WTC11 (cell line): Measurements from ENCODE around the gene XAGE3. TPM values are rescaled to one million over a fixed set of nuclear protein-coding genes. Genes with fewer than 3 reads are reported as not detected.
"Not testable (repeated sequence)": the region's sequence is repeated elsewhere in the genome, so short reads cannot be mapped to it uniquely, and the experiment has no call there.

Experiments
- ATAC-seq: fragments of 200-7000 bp; cut with Tn5 transposase; 2 replicates; pipeline ENCODE4 v1.10.0; 2021; ENCODE audit warnings: mild to moderate bottlenecking, moderate library complexity
- CTCF ChIA-PET: fragments of 300-600 bp; sonication (Branson Sonifier 250); formaldehyde crosslinking; loops from one replicate; lab custom pipeline; 2021; ENCODE audit warnings: antibody characterized with exemption; lab: Charles Lee
- POLR2A ChIA-PET: fragments of 350-600 bp; sonication (Branson Sonifier 250); formaldehyde crosslinking; loops from one replicate; lab custom pipeline; 2021; ENCODE audit warnings: antibody characterized with exemption; lab: Charles Lee
- DNase-seq: peaks from one replicate; pipeline ENCODE4 v3.0.0; 2021; ENCODE audit warnings: low spot score
- H3K27ac Mint-ChIP-seq: 2 replicates; pipeline ENCODE4 v1.8.0; 2021; ENCODE audit warnings: mixed read lengths
- H3K27me3 Mint-ChIP-seq: 2 replicates; pipeline ENCODE4 v1.8.0; 2021; ENCODE audit warnings: low read depth, mild to moderate bottlenecking, moderate library complexity, mixed read lengths
- H3K36me3 Mint-ChIP-seq: 2 replicates; pipeline ENCODE4 v1.8.0; 2021; ENCODE audit warnings: mixed read lengths
- H3K4me1 Mint-ChIP-seq: 2 replicates; pipeline ENCODE4 v1.8.0; 2022; ENCODE audit warnings: mixed read lengths
- H3K4me3 Mint-ChIP-seq: 2 replicates; pipeline ENCODE4 v1.8.0; 2021; ENCODE audit warnings: mild to moderate bottlenecking, moderate library complexity, mixed read lengths
- H3K9me3 Mint-ChIP-seq: 2 replicates; pipeline ENCODE4 v1.8.0; 2021; ENCODE audit warnings: mixed read lengths
- ARID4B ChIP-seq: sonication (generic); formaldehyde crosslinking; IDR thresholded peaks from 2 replicates; pipeline ENCODE4 v1.8.0; 2023; ENCODE audit warnings: missing genetic modification reagents, mild to moderate bottlenecking, borderline replicate concordance
- ATF6 ChIP-seq: sonication (generic); formaldehyde crosslinking; IDR thresholded peaks from 2 replicates; pipeline ENCODE4 v1.8.1; 2023; ENCODE audit warnings: mild to moderate bottlenecking, missing genetic modification reagents
- E2F5 ChIP-seq: sonication (generic); formaldehyde crosslinking; IDR thresholded peaks from 2 replicates; pipeline ENCODE4 v1.8.1; 2022; ENCODE audit warnings: mild to moderate bottlenecking, moderate library complexity, missing genetic modification reagents
- FOXJ3 ChIP-seq: sonication (generic); formaldehyde crosslinking; IDR thresholded peaks from 2 replicates; pipeline ENCODE4 v1.9.0; 2021; ENCODE audit warnings: missing genetic modification reagents, mild to moderate bottlenecking, borderline replicate concordance
- GABPB1 ChIP-seq: sonication (generic); formaldehyde crosslinking; IDR thresholded peaks from 2 replicates; pipeline ENCODE4 v1.8.1; 2023; ENCODE audit warnings: mild to moderate bottlenecking, missing genetic modification reagents
- IRF1 ChIP-seq: sonication (generic); formaldehyde crosslinking; IDR thresholded peaks from 2 replicates; pipeline ENCODE4 v1.8.0; 2023; ENCODE audit warnings: missing genetic modification reagents
- JUN ChIP-seq: sonication (generic); formaldehyde crosslinking; IDR thresholded peaks from 2 replicates; pipeline ENCODE4 v1.8.0; 2023; ENCODE audit warnings: mild to moderate bottlenecking, missing genetic modification reagents
- MYBL2 ChIP-seq: sonication (generic); formaldehyde crosslinking; IDR thresholded peaks from 2 replicates; pipeline ENCODE4 v1.8.1; 2023; ENCODE audit warnings: mild to moderate bottlenecking, moderate library complexity, missing genetic modification reagents
- NFE2L1 ChIP-seq: sonication (generic); formaldehyde crosslinking; IDR thresholded peaks from 2 replicates; pipeline ENCODE4 v1.8.1; 2023; ENCODE audit warnings: missing genetic modification reagents
- NR2C2 ChIP-seq: sonication (generic); formaldehyde crosslinking; IDR thresholded peaks from 2 replicates; pipeline ENCODE4 v1.8.0; 2022; ENCODE audit warnings: mild to moderate bottlenecking, missing genetic modification reagents
- NR3C1 ChIP-seq: sonication (generic); formaldehyde crosslinking; conservative IDR thresholded peaks from 2 replicates; pipeline ENCODE4 v1.8.1; 2023; ENCODE audit warnings: low read depth, mild to moderate bottlenecking, missing genetic modification reagents
- RORB ChIP-seq: fragments of 250-450 bp; sonication (Bioruptor Pico); IDR thresholded peaks from 2 replicates; pipeline ENCODE4 v1.9.0; 2021; ENCODE audit warnings: mild to moderate bottlenecking
- SMAD3 ChIP-seq: sonication (generic); formaldehyde crosslinking; IDR thresholded peaks from 2 replicates; pipeline ENCODE4 v1.8.0; 2022; ENCODE audit warnings: missing genetic modification reagents, mild to moderate bottlenecking, borderline replicate concordance
- SP1 ChIP-seq: sonication (generic); formaldehyde crosslinking; conservative IDR thresholded peaks from 2 replicates; pipeline ENCODE4 v1.8.1; 2022; ENCODE audit warnings: missing genetic modification reagents
- TCF7 ChIP-seq: sonication (generic); formaldehyde crosslinking; IDR thresholded peaks from 2 replicates; pipeline ENCODE4 v1.8.0; 2022; ENCODE audit warnings: mild to moderate bottlenecking, low read depth, missing genetic modification reagents, moderate library complexity
- TP53 ChIP-seq: sonication (generic); formaldehyde crosslinking; IDR thresholded peaks from 2 replicates; pipeline ENCODE4 v1.8.1; 2023; ENCODE audit warnings: mild to moderate bottlenecking, missing genetic modification reagents
- ZNF138 ChIP-seq: sonication (generic); formaldehyde crosslinking; conservative IDR thresholded peaks from 2 replicates; pipeline ENCODE4 v1.8.1; 2022; ENCODE audit warnings: mild to moderate bottlenecking, moderate library complexity, missing genetic modification reagents
- ZNF232 ChIP-seq: sonication (generic); formaldehyde crosslinking; IDR thresholded peaks from 2 replicates; pipeline ENCODE4 v1.8.0; 2022; ENCODE audit warnings: mild to moderate bottlenecking, missing genetic modification reagents
- ZNF423 ChIP-seq: fragments of 250-450 bp; sonication (Bioruptor Pico); IDR thresholded peaks from 2 replicates; pipeline ENCODE4 v2.1.2; 2022; ENCODE audit warnings: mild to moderate bottlenecking, moderate library complexity
- ZNF425 ChIP-seq: fragments of 250-450 bp; sonication (Bioruptor Pico); conservative IDR thresholded peaks from 2 replicates; pipeline ENCODE4 v1.9.0; 2021; ENCODE audit warnings: mild to moderate bottlenecking
- total RNA-seq: library from RNA; stranded (reverse); gene quantifications from 3 replicates; pipeline ENCODE4 v1.2.3, GENCODE V29; 2021

XAGE3 gene
- total RNA-seq, 1 experiment from 2014 or later, result not detected

- ChIA-PET POLR2A (no interaction called here), CTCF (no interaction called here)
- no peak for ATAC-seq
- DNase-seq, result no peak
- no peaks in the 10 kb centered on the region for H3K36me3 Mint-ChIP-seq
- no peaks in the 10 kb centered on the region for H3K4me1 Mint-ChIP-seq
- peaks cover 5% of the 10 kb centered on the region for H3K27me3 Mint-ChIP-seq
- peaks cover 4% of the 10 kb centered on the region; the same call in 1 of the 2 replicates for H3K9me3 Mint-ChIP-seq
- TF ChIP-seq ZNF423 (CRISPR knock-in tag) (no peak), NR2C2 (CRISPR knock-in tag) (no peak), SMAD3 (CRISPR knock-in tag) (no peak), ZNF138 (CRISPR knock-in tag) (no peak), TP53 (CRISPR knock-in tag) (no peak), ZNF425 (CRISPR knock-in tag) (no peak), MYBL2 (CRISPR knock-in tag) (no peak), TCF7 (CRISPR knock-in tag) (no peak), ZNF232 (no peak), NFE2L1 (CRISPR knock-in tag) (no peak), IRF1 (CRISPR knock-in tag) (no peak)
- H3K4me3 Mint-ChIP-seq, result no peak overlapping the region
- no peak overlapping the region for H3K27ac Mint-ChIP-seq
These were observed 2.4 kb downstream of the XAGE3 start for GRCh38 chrX:52865343-52865998.

- POLR2A ChIA-PET, H3K4me1 Mint-ChIP-seq, H3K27ac Mint-ChIP-seq, H3K36me3 Mint-ChIP-seq, ATAC-seq, DNase-seq, CTCF ChIA-PET, H3K9me3 Mint-ChIP-seq, H3K4me3 Mint-ChIP-seq: not testable (repeated sequence)
- peaks cover 12% of the 10 kb centered on the region; the same call in 1 of the 2 replicates for H3K27me3 Mint-ChIP-seq
These were observed 10.8 kb downstream of the XAGE3 start for GRCh38 chrX:52856991-52857525.

- POLR2A ChIA-PET, result no interaction called here
- no peak overlapping the region for H3K27ac Mint-ChIP-seq
- no peak for ATAC-seq
- no peaks in the 10 kb centered on the region for H3K4me1 Mint-ChIP-seq
- no peaks in the 10 kb centered on the region for H3K36me3 Mint-ChIP-seq
- no peak for DNase-seq
- CTCF ChIA-PET, result no interaction called here
- no peak overlapping the region for H3K4me3 Mint-ChIP-seq
- peaks cover 9% of the 10 kb centered on the region; the same call in 1 of the 2 replicates for H3K27me3 Mint-ChIP-seq
- peaks cover 15% of the 10 kb centered on the region for H3K9me3 Mint-ChIP-seq
- TF ChIP-seq RORB (CRISPR knock-in tag) (no peak), SP1 (CRISPR knock-in tag) (no peak), FOXJ3 (CRISPR knock-in tag) (no peak), E2F5 (no peak), ATF6 (CRISPR knock-in tag) (no peak), JUN (CRISPR knock-in tag) (no peak), ZNF232 (no peak), GABPB1 (no peak), NR3C1 (CRISPR knock-in tag) (no peak), ARID4B (CRISPR knock-in tag) (no peak)
These were observed 15.6 kb downstream of the XAGE3 start for GRCh38 chrX:52852110-52852860.
